ENCODE results near the gene SEC24C.

DNA sequence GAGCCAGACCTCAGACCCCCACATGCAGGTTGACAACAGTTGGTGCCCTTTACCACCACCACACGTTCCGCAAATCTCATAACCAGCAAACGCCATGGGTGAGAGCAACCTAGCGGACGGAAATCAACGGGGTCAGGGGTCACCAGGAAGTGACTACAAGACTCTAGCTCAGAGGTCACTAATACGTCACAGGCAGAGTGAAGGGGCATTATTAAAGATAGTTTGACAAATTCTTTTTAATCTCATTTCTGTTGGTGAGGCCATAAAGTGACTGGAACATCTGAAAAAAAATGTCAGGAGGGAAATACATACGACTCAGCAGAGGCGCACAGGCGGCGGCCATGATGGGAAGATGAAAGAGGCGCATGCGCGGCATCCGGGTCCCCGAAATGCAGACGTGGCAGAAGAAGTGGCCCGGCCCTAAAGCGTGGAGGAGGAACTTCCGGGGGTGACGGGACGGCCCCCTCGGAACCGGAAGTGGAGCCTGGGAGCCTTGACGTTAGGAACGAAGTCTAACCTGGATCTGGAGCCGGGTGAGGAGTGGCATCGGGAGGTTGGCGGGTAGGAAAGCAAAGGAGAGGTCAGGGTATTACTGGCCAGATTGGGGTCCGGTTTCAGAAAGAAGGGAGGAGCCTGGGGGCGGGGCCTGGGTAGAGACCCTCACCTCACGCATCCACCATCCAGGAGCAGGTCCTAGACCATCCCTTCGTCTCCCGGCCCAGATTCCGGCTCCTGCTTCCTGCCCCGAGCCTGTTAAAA, at the start of gene SEC24C:
- TF ChIP-seq GATA3 (IDR thresholded peaks at IDR 0.05; ENCODE audit: low read depth, low read length) (no peak), GATA2 (IDR thresholded peaks at IDR 0.05; ENCODE audit: low read depth, low read length) (no peak)

Measured in SH-SY5Y (cell line).